Activated CD4-positive, CD25-positive, alpha-beta regulatory T cell treated with anti-CD3 and anti-CD28 coated beads, Interleukin-2, amount 50 U/mL, for 16 hours (primary cell): Measurements from ENCODE around the gene PYY.
"Not testable (repeated sequence)": the region's sequence is repeated elsewhere in the genome, so short reads cannot be mapped to it uniquely, and the experiment has no call there.

Source experiments
- DNase-seq: peaks from one replicate; pipeline ENCODE4 v3.0.0-alpha.2; 2020; ENCODE audit warnings: low read depth, low spot score

Gene PYY

GRCh38 chr17:43946781-43947180, 7.0 kb downstream of the PYY start:
- no peak for DNase-seq

GRCh38 chr17:43945074-43945829, 8.5 kb downstream of the PYY start:
- no peak for DNase-seq

GRCh38 chr17:43942051-43942685, 11.6 kb downstream of the PYY start, which contains the start of gene PPY:
TSS of gene PPY (minus strand) at chr17:43942476. CDS start at chr17:43941654, 822 bp downstream.
- DNase-seq = no peak

GRCh38 chr17:43940630-43941029, 13.1 kb downstream of the PYY start:
- DNase-seq = no peak

- no peak for DNase-seq
These were observed 13.9 kb downstream of the PYY start for GRCh38 chr17:43939886-43940285.

- not testable (repeated sequence) for DNase-seq
These were observed 14.3 kb downstream of the PYY start for GRCh38 chr17:43939452-43939851.

- DNase-seq = no peak
These were observed 14.9 kb downstream of the PYY start for GRCh38 chr17:43938838-43939182.

- DNase-seq = no peak
These were observed 17.3 kb downstream of the PYY start for GRCh38 chr17:43936434-43936833.

GRCh38 chr17:43935926-43936261, 17.8 kb downstream of the PYY start:
- DNase-seq = no peak

- DNase-seq = no peak
These were observed 18.4 kb downstream of the PYY start for GRCh38 chr17:43935204-43935925.

- DNase-seq = no peak
These were observed 20.8 kb downstream of the PYY start for GRCh38 chr17:43932923-43933322.

GRCh38 chr17:43932357-43932756, 21.4 kb downstream of the PYY start:
- DNase-seq = no peak

- DNase-seq = no peak
These were observed 22.6 kb downstream of the PYY start for GRCh38 chr17:43931062-43931571.

GRCh38 chr17:43928609-43929008, 25.1 kb downstream of the PYY start:
- DNase-seq = no peak

GRCh38 chr17:43927929-43928328, 25.8 kb downstream of the PYY start:
- DNase-seq = not testable (repeated sequence)

GRCh38 chr17:43927060-43927864, 26.5 kb downstream of the PYY start:
- no peak for DNase-seq

- DNase-seq = no peak
These were observed 29.2 kb downstream of the PYY start for GRCh38 chr17:43924558-43924957.

- DNase-seq = no peak
These were observed 33.1 kb downstream of the PYY start for GRCh38 chr17:43920500-43921095.

- no peak for DNase-seq
These were observed 35.7 kb downstream of the PYY start for GRCh38 chr17:43918026-43918389.

GRCh38 chr17:43917348-43918025, 36.3 kb downstream of the PYY start:
- DNase-seq = peak; percentile 15

GRCh38 chr17:43917016-43917347, 36.8 kb downstream of the PYY start:
- no peak for DNase-seq
